Spinal cord (tissue), 10 donors: ENCODE results near the gene VPS45. TPM values are rescaled to one million over a fixed set of nuclear protein-coding genes. Genes with fewer than 3 reads are reported as not detected.
"Not testable (repeated sequence)": the region's sequence is repeated elsewhere in the genome, so short reads cannot be mapped to it uniquely, and the experiment has no call there.

Experiments
- DNase-seq, 6 donors: peaks; one replicate each; pipeline versions ENCODE4 v3.0.0 to v3.0.0-alpha.2; 2013 to 2015; ENCODE audit warnings: low spot score in 6 of 6, low read depth in 4 of 6
- H3K27ac ChIP-seq: one replicate; pipeline ENCODE4 v1.5.1; 2013; ENCODE audit warnings: low read depth, low read length, control low read depth
- H3K27me3 ChIP-seq: one replicate; pipeline ENCODE4 v1.6.1; 2013; ENCODE audit warnings: low read length; ENCODE audit not compliant: control insufficient read depth, insufficient read depth
- H3K36me3 ChIP-seq: one replicate; pipeline ENCODE4 v1.6.1; 2013; ENCODE audit warnings: low read length; ENCODE audit not compliant: control insufficient read depth, insufficient read depth
- H3K4me1 ChIP-seq: one replicate; pipeline ENCODE4 v1.6.1; 2013; ENCODE audit warnings: low read length; ENCODE audit not compliant: control insufficient read depth, insufficient read depth
- H3K4me3 ChIP-seq: one replicate; pipeline ENCODE4 v1.5.1; 2013; ENCODE audit warnings: low read depth, low read length, control low read depth
- H3K9me3 ChIP-seq: one replicate; pipeline ENCODE4 v1.6.1; 2013; ENCODE audit warnings: low read length; ENCODE audit not compliant: control insufficient read depth, insufficient read depth
- WGBS: methylation state at CpG from one replicate; pipeline ENCODE4 v1.1.5; 2013; ENCODE audit warnings: missing lambda C conversion rate; ENCODE audit not compliant: insufficient coverage; 5-methylcytosine and 5-hydroxymethylcytosine counted together
- polyA plus RNA-seq, 2 donors: library from polyadenylated mRNA; unstranded; fragments of 120-200 nt; gene quantifications; one replicate each; pipeline ENCODE4 v1.2.1, GENCODE V29; 2013; ENCODE audit not compliant: insufficient read length in 2 of 2
- total RNA-seq, 2 donors: library from RNA; depleted of rRNA in 1 of 2; stranded (reverse); fragments of 120-200 nt in 1 of 2; fragments of >200 nt in 1 of 2; gene quantifications; one replicate each; pipeline versions ENCODE4 v1.2.3 to v1.2.4, GENCODE V29; 2013 to 2014
- donor health status: healthy.

Gene VPS45
- total and polyA plus RNA-seq, 4 donors, result 67.4 to 102 (median 77.3) TPM

DNA sequence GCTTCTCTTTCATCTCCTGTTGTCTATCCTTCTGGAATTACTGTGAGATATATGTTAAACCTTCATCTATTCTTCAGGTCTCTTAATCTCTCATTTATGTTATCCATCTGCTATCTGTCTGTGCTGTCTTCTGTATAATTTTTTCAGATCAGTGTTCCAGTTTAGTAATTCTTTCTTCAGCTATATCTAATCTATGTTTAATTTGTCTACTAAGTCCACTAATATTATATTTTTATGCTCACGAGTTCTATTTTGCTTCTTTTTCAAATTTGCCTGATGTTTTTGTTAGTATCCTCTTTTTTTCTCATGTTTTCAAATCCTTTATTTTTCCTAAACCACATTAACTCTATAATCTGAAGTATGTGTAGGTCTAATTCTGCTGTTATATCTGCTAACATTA, 47.5 kb downstream of the VPS45 start:
- H3K27ac ChIP-seq, result no peak overlapping the region
- no peak overlapping the region for H3K4me3 ChIP-seq
- H3K27me3 ChIP-seq, result no peaks in the 10 kb centered on the region
- no CpG with 5 or more reads among the region's 1 CpG for WGBS
- DNase-seq, result no peak
- H3K9me3 ChIP-seq, result peaks cover 4% of the 10 kb centered on the region
- peaks cover 9% of the 10 kb centered on the region for H3K36me3 ChIP-seq
- H3K4me1 ChIP-seq, result no peaks in the 10 kb centered on the region

DNA sequence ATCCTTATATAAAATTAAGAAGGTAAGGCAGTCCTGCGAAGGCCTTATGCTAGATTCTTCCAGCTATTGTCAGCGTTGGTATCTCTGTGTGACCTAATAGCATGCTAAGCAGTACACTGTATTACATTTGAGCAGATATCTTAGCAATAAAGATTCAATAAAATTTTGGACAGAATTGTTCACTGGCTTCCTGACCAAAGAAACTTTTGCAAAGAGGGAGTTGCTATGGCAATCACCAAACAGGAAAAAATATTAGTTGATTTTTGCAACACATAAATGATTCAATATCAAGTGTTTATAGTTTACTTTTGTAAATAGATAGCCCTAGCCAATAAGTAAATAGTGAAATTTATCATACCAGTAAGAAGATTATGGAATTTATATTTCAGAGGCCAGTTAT, 51.1 kb downstream of the VPS45 start:
- Histone ChIP-seq H3K36me3 (peaks cover 10% of the 10 kb centered on the region), H3K27me3 (no peaks in the 10 kb centered on the region), H3K4me3 (no peak overlapping the region), H3K27ac (no peak overlapping the region), H3K9me3 (peaks cover 4% of the 10 kb centered on the region), H3K4me1 (no peaks in the 10 kb centered on the region)
- DNase-seq, result no peak
- WGBS, result no CpG with 5 or more reads among the region's 2 CpGs

DNA sequence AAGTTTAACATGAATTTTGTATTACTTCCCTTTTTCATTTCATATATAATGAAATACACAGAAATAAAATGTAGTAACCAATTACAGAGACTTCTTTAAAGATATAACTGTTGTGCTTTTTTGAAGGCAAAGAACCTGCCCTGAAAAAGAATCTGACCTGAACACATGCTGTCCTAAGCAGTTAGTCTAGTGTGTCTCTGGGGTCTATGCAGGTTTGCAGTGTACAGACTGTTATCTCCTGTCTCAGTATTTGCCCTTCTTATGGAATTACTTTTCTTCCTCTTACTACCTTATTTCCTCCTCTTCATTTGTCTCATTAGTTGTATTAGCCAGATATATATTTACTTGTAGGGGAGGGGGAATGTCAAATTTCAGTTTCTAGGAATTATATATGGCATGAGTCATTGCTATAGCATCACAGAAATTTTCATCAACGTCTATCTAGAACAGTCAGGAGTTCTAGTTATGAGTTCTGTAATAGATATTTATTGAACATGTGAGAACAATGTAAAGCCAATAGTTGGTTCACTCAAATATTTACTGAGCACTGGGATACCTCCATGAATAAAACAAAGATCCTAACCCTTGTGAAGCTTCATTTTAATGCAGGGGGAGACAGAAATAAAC, 53.8 kb downstream of the VPS45 start:
- DNase-seq, result no peak
- Histone ChIP-seq H3K4me3 (no peak overlapping the region), H3K9me3 (no peaks in the 10 kb centered on the region), H3K36me3 (peaks cover 6% of the 10 kb centered on the region), H3K27ac (no peak overlapping the region), H3K27me3 (no peaks in the 10 kb centered on the region), H3K4me1 (no peaks in the 10 kb centered on the region)
- no CpG with 5 or more reads among the region's 1 CpG for WGBS

DNA sequence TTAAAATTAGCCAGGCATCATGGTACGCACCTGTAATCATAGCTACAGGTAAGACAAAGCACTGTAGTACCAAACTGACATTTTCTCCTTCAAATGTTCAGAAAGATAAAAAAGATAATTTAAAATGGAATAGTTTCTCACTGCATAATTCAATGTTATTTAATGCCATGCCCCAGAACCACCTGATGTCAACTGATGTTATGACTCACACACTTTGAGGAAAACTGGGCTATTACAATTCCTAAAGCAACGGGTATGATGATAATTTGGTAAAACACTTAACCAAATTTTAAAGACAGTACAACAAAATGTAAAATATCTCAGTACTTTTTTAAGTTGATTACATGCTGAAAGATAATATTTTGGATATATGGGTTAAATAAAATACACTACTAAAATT, 59.2 kb downstream of the VPS45 start:
- Histone ChIP-seq H3K36me3 (peaks cover 6% of the 10 kb centered on the region), H3K9me3 (no peaks in the 10 kb centered on the region), H3K27me3 (no peaks in the 10 kb centered on the region), H3K4me3 (no peak overlapping the region), H3K4me1 (no peaks in the 10 kb centered on the region), H3K27ac (no peak overlapping the region)
- DNase-seq, result no peak
- no CpG with 5 or more reads among the region's 2 CpGs for WGBS

DNA sequence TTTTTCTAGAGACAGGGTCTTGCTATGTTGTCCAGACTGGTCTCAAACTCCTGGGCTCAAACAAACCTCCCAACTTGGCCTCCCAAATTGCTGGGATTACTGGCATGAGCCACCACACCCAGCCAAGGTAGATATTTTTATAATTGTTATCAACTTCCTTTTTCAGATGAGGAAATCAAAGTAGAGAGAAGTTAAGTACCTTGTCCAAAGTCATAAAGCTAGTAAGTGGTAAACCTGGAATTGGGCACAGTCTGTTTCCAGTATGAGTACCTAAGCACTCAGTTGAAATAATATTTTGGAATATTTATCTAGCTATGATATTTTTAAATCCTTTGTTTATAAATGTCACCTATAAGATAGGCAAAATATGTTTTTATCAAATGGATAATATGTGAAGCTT, 59.9 kb downstream of the VPS45 start:
- Histone ChIP-seq H3K4me3 (no peak overlapping the region), H3K9me3 (no peaks in the 10 kb centered on the region), H3K27ac (no peak overlapping the region), H3K27me3 (no peaks in the 10 kb centered on the region), H3K4me1 (no peaks in the 10 kb centered on the region), H3K36me3 (no peaks in the 10 kb centered on the region)
- no peak for DNase-seq

DNA sequence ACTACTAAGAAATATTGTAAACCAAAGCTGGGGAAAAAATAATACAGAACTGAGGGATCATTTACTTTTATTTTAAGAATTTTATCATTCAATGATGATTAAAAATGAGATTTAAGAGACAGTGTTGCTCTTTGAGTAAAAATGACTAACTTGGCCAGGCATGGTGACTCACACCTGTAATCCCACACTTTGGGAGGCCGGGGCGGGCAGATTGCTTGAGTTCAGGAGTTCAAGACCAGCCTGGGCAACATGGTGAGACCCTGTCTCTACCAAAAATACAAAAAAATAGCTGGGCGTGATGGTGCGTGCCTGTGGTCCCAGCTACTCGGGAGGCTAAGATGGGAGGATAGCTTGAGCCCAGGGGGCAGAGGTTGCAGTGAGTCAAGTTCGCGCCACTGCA, 60.3 kb downstream of the VPS45 start:
- DNase-seq, result no peak
- Histone ChIP-seq H3K9me3 (no peaks in the 10 kb centered on the region), H3K36me3 (no peaks in the 10 kb centered on the region), H3K27ac (no peak overlapping the region), H3K4me1 (no peaks in the 10 kb centered on the region), H3K4me3 (no peak overlapping the region), H3K27me3 (no peaks in the 10 kb centered on the region)
- 95% methylated on average over 4 of the region's 7 CpGs for WGBS

DNA sequence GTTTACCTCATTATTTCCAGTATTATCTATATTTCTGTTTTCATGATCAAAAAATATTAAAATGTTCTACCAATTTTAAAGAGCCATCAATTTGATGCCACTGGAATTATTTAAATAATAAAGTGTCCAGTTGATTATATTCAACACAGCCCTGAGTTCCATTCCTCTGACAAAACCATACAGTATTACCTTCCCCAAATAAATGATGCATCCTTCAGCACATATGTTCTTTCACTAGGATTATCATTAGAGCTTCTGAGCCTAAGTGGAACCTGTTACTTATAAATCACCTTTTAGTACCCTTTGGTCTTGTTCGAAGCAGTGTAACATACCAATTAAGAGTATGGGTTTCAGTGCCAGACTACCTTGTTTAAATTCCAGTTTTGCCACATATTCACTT, 64.8 kb downstream of the VPS45 start:
- no peak overlapping the region for H3K27ac ChIP-seq
- no peak overlapping the region for H3K4me3 ChIP-seq
- no peaks in the 10 kb centered on the region for H3K9me3 ChIP-seq
- DNase-seq, result no peak
- peaks cover 4% of the 10 kb centered on the region for H3K36me3 ChIP-seq
- H3K4me1 ChIP-seq, result no peaks in the 10 kb centered on the region
- WGBS, result no CpG with 5 or more reads among the region's 1 CpG
- H3K27me3 ChIP-seq, result no peaks in the 10 kb centered on the region

DNA sequence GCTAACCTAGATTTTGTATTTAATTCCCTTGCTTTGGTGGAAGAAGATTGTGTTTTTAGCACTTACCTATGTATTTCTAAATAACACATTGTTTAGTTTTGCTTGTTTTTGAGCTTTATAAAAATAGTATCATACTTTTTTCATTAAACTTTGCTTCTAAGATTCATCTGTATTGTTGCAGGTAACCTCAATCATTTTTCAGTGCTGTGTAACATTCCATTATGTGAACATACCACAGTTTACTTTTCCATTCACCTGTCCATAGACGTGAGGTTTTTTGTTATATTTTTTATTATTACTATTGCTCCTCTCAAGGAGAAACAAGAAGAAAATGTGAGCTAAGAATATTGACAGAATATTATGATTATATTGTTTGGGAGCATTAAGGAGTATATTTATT, 67.0 kb downstream of the VPS45 start:
- H3K27ac ChIP-seq, result no peak overlapping the region
- no peak overlapping the region for H3K4me3 ChIP-seq
- no peaks in the 10 kb centered on the region for H3K9me3 ChIP-seq
- no peaks in the 10 kb centered on the region for H3K27me3 ChIP-seq
- H3K36me3 ChIP-seq, result peaks cover 4% of the 10 kb centered on the region
- no peak for DNase-seq
- no CpG with 5 or more reads among the region's 1 CpG for WGBS
- H3K4me1 ChIP-seq, result no peaks in the 10 kb centered on the region

DNA sequence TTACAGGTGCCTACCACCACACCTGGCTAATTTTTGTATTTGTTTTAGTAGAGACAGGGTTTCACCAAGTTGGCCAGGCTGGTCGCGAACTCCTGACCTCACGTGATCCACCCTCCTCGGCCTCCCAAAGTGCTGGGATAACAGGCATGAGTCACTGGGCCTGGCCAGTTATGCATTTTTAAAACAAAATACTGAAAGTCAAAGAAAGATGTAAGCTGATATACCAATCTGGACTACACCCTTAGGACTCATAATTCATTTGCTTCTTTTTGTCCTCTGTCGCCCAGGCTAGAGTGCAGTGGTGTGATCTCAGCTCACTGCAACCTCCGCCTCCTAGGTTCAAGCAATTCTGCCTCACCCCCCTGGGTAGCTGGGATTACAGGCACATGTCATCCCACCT, 67.8 kb downstream of the VPS45 start:
- not testable (repeated sequence) for DNase-seq, H3K9me3 ChIP-seq, H3K27ac ChIP-seq, H3K27me3 ChIP-seq, H3K4me1 ChIP-seq, H3K36me3 ChIP-seq, H3K4me3 ChIP-seq
- WGBS, result 90% methylated on average over 4 of the region's 6 CpGs

DNA sequence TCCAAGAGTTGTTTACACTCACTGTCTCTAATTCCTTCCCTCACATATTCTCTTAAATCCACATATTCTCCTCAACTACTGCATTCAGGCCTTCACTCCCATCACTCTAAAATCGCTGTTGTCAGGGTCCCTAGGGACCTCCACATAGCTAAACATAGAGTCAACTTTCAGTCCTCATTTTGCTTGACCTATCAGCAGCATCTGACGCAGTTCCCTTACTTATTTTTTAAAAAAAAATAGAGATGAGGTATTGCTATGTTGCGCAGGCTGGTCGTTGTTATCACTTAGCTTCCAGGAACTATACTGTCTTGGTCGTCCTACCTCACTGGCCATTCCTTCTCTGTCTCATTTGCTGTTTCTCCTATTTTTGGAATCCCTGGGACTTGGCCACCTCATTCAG, 70.5 kb downstream of the VPS45 start:
- DNase-seq, result no peak
- H3K36me3 ChIP-seq, result peaks cover 7% of the 10 kb centered on the region
- H3K4me3 ChIP-seq, result no peak overlapping the region
- H3K9me3 ChIP-seq, result no peaks in the 10 kb centered on the region
- WGBS, result 100% methylated on average over 1 of the region's 5 CpGs
- no peak overlapping the region for H3K27ac ChIP-seq
- no peaks in the 10 kb centered on the region for H3K4me1 ChIP-seq
- no peaks in the 10 kb centered on the region for H3K27me3 ChIP-seq
